RWPE1 (cell line): ENCODE measurements around the gene CRK.
A peak's percentile ranks its signal among the peaks of the same experiment; 100 is the strongest.

Experiments
- CTCF ChIA-PET: fragments of 350-600 bp; sonication (Branson Sonifier 250); formaldehyde crosslinking; extraction: SDS; loops from one replicate; lab custom pipeline; 2021; lab: Yijun Ruan, JAX
- POLR2A ChIA-PET: fragments of 400-600 bp; formaldehyde crosslinking; extraction: SDS; loops from one replicate; lab custom pipeline; 2020; ENCODE audit warnings: antibody characterized with exemption; ENCODE audit not compliant: low non-redundant PET; lab: Yijun Ruan, JAX
- DNase-seq: peaks from one replicate; pipeline ENCODE4 v3.0.0; 2012; ENCODE audit warnings: low spot score
- H3K27ac ChIP-seq: fragments of 450-650 bp; 2 replicates; pipeline ENCODE4 v1.5.1; 2017
- CTCF ChIP-seq: fragments of 450-650 bp; conservative IDR thresholded peaks from 2 replicates; pipeline ENCODE4 v1.5.1; 2017; ENCODE audit warnings: low read depth, mild to moderate bottlenecking

The CRK gene

GRCh38 chr17:1492249-1493206 lies 36.5 kb upstream of the CRK start, which contains the start of gene MYO1C:
Gene MYO1C, minus strand, starts transcription at chr17:1492686. Its CDS starts 199 bp downstream, at chr17:1492487.
- POLR2A ChIA-PET, result interaction anchor here (0.7 kb wide), 1 partner anchor 10 kb away, joined by 3 read pairs; no protein-coding TSS in a partner anchor

GRCh38 chr17:1491443-1492248 lies 35.6 kb upstream of the CRK start:
- ChIA-PET POLR2A (interaction anchor here (0.7 kb wide), 1 partner anchor 11 kb away, joined by 3 read pairs; no protein-coding TSS in a partner anchor), CTCF (interaction anchor here (1.5 kb wide), 1 partner anchor 24 kb away, joined by 6 read pairs; no protein-coding TSS in a partner anchor)
- H3K27ac ChIP-seq, result peak overlapping the region; percentile 97
- TF ChIP-seq CTCF, result no peak
- peak; percentile 75 for DNase-seq

More at GRCh38 chr17:1492249-1493206, 36.5 kb upstream of the CRK start, which contains the start of gene MYO1C:
- CTCF ChIA-PET, result interaction anchor here (1.5 kb wide), 1 partner anchor 23 kb away, joined by 6 read pairs; no protein-coding TSS in a partner anchor
- peak within 1 kb of the TSS; percentile 97 for H3K27ac ChIP-seq
- DNase-seq, result no peak
- no peak for TF ChIP-seq CTCF

GRCh38 chr17:1490643-1491442 lies 34.8 kb upstream of the CRK start:
- peak overlapping the region; percentile 97 for H3K27ac ChIP-seq
- ChIA-PET POLR2A (interaction anchor here (0.6 to 0.9 kb wide), 2 partner anchors 21 to 26 kb away, joined by 3 to 5 read pairs; partner anchors contain the start of gene INPP5K), CTCF (interaction anchor here (1.0 kb wide), 1 partner anchor 18 kb away, joined by 3 read pairs; no protein-coding TSS in a partner anchor)
- no peak for TF ChIP-seq CTCF
- peak; percentile 63 for DNase-seq

- ChIA-PET CTCF (interaction anchor here (0.6 to 0.7 kb wide), 3 partner anchors 25 to 189 kb away, joined by 3 to 5 read pairs (median 3); partner anchors contain the start of gene INPP5K), POLR2A (interaction anchor here (0.5 to 0.6 kb wide), 3 partner anchors 28 to 92 kb away, joined by 3 to 7 read pairs (median 4); no protein-coding TSS in a partner anchor)
- no peak for TF ChIP-seq CTCF
- peak overlapping the region; percentile 97 for H3K27ac ChIP-seq
- no peak for DNase-seq
Measured at GRCh38 chr17:1488826-1489270, 32.8 kb upstream of the CRK start.

- ChIA-PET CTCF (interaction anchor here (0.6 to 1.3 kb wide), 3 partner anchors 27 to 188 kb away, joined by 3 to 5 read pairs (median 3); no protein-coding TSS in a partner anchor), POLR2A (interaction anchor here (0.5 to 0.9 kb wide), 3 partner anchors 28 to 91 kb away, joined by 4 to 7 read pairs (median 5); partner anchors contain the start of gene INPP5K)
- DNase-seq, result peak; percentile 82
- H3K27ac ChIP-seq, result peak overlapping the region; percentile 97
- TF ChIP-seq CTCF, result no peak
Measured at GRCh38 chr17:1487939-1488825, 32.1 kb upstream of the CRK start.
